ENCODE measurements around the gene SPATA24. TPM values are rescaled to one million over a fixed set of nuclear protein-coding genes. Genes with fewer than 3 reads are reported as not detected.

SPATA24 gene
- total and polyA plus RNA-seq, 2 experiments from 2014 or later = 16.0 to 20.6 TPM

DNA sequence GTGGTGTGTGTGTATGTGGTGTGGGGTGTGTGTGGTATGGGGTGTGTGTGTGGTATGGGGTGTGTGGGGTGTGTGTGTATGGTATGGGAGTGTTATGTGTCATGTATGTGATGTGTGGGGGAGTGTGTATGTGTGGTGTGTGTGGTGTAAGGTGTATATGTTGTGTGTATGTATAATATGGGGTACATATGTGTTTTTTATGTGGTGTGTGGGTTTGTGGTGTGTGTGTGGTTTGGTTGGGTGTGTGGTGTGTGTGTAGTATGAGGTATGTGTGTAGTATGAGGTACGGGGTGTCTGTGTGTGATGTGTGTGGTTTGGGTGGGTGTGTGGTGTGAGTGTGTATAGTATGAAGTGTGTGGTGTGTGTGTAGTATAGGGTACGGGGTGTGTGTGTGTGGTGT lies 47.3 kb upstream of the SPATA24 start:
- Histone ChIP-seq H3K4me3 (no peak overlapping the region), H3K79me2 (replicated peaks; ENCODE audit: insufficient read depth) (no peaks in the 10 kb centered on the region), H3K36me3 (ENCODE audit: insufficient read depth) (no peaks in the 10 kb centered on the region), H2AFZ (no peak overlapping the region), H3K9me2 (ENCODE audit: insufficient read depth) (no peaks in the 10 kb centered on the region), H3K4me1 (ENCODE audit: insufficient read depth) (no peaks in the 10 kb centered on the region), H3K4me2 (no peak overlapping the region), H3K27me3 (ENCODE audit: insufficient read depth) (no peaks in the 10 kb centered on the region), H3K27ac (ENCODE audit: low read depth) (no peak overlapping the region), H3F3A (replicated peaks; ENCODE audit: low read depth) (no peaks in the 10 kb centered on the region), H4K20me1 (replicated peaks; ENCODE audit: insufficient read depth) (no peaks in the 10 kb centered on the region)
- H3K27me3 Mint-ChIP-seq (ENCODE audit: insufficient read depth, low read depth, poor library complexity) = peaks cover 5% of the 10 kb centered on the region
- DNase-seq (ENCODE audit: low spot score) (no peak), ATAC-seq (no peak)
- no peaks in the 10 kb centered on the region for H3K9me3 Mint-ChIP-seq
- TF ChIP-seq CREB1 (CRISPR knock-in tag; IDR thresholded peaks at IDR 0.05; ENCODE audit: low read depth) = no peak
- TF ChIP-seq POLR2AphosphoS5 (IDR thresholded peaks at IDR 0.05; ENCODE audit: low read depth) = no peak
- TF ChIP-seq, protein P1, sequence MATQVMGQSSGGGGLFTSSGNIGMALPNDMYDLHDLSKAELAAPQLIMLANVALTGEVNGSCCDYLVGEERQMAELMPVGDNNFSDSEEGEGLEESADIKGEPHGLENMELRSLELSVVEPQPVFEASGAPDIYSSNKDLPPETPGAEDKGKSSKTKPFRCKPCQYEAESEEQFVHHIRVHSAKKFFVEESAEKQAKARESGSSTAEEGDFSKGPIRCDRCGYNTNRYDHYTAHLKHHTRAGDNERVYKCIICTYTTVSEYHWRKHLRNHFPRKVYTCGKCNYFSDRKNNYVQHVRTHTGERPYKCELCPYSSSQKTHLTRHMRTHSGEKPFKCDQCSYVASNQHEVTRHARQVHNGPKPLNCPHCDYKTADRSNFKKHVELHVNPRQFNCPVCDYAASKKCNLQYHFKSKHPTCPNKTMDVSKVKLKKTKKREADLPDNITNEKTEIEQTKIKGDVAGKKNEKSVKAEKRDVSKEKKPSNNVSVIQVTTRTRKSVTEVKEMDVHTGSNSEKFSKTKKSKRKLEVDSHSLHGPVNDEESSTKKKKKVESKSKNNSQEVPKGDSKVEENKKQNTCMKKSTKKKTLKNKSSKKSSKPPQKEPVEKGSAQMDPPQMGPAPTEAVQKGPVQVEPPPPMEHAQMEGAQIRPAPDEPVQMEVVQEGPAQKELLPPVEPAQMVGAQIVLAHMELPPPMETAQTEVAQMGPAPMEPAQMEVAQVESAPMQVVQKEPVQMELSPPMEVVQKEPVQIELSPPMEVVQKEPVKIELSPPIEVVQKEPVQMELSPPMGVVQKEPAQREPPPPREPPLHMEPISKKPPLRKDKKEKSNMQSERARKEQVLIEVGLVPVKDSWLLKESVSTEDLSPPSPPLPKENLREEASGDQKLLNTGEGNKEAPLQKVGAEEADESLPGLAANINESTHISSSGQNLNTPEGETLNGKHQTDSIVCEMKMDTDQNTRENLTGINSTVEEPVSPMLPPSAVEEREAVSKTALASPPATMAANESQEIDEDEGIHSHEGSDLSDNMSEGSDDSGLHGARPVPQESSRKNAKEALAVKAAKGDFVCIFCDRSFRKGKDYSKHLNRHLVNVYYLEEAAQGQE (IDR thresholded peaks at IDR 0.05; ENCODE audit: unreplicated experiment) = no peak
- TF ChIP-seq STAT1 (IDR thresholded peaks at IDR 0.05; ENCODE audit: unreplicated experiment) = no peak
- TF ChIP-seq, protein P2, sequence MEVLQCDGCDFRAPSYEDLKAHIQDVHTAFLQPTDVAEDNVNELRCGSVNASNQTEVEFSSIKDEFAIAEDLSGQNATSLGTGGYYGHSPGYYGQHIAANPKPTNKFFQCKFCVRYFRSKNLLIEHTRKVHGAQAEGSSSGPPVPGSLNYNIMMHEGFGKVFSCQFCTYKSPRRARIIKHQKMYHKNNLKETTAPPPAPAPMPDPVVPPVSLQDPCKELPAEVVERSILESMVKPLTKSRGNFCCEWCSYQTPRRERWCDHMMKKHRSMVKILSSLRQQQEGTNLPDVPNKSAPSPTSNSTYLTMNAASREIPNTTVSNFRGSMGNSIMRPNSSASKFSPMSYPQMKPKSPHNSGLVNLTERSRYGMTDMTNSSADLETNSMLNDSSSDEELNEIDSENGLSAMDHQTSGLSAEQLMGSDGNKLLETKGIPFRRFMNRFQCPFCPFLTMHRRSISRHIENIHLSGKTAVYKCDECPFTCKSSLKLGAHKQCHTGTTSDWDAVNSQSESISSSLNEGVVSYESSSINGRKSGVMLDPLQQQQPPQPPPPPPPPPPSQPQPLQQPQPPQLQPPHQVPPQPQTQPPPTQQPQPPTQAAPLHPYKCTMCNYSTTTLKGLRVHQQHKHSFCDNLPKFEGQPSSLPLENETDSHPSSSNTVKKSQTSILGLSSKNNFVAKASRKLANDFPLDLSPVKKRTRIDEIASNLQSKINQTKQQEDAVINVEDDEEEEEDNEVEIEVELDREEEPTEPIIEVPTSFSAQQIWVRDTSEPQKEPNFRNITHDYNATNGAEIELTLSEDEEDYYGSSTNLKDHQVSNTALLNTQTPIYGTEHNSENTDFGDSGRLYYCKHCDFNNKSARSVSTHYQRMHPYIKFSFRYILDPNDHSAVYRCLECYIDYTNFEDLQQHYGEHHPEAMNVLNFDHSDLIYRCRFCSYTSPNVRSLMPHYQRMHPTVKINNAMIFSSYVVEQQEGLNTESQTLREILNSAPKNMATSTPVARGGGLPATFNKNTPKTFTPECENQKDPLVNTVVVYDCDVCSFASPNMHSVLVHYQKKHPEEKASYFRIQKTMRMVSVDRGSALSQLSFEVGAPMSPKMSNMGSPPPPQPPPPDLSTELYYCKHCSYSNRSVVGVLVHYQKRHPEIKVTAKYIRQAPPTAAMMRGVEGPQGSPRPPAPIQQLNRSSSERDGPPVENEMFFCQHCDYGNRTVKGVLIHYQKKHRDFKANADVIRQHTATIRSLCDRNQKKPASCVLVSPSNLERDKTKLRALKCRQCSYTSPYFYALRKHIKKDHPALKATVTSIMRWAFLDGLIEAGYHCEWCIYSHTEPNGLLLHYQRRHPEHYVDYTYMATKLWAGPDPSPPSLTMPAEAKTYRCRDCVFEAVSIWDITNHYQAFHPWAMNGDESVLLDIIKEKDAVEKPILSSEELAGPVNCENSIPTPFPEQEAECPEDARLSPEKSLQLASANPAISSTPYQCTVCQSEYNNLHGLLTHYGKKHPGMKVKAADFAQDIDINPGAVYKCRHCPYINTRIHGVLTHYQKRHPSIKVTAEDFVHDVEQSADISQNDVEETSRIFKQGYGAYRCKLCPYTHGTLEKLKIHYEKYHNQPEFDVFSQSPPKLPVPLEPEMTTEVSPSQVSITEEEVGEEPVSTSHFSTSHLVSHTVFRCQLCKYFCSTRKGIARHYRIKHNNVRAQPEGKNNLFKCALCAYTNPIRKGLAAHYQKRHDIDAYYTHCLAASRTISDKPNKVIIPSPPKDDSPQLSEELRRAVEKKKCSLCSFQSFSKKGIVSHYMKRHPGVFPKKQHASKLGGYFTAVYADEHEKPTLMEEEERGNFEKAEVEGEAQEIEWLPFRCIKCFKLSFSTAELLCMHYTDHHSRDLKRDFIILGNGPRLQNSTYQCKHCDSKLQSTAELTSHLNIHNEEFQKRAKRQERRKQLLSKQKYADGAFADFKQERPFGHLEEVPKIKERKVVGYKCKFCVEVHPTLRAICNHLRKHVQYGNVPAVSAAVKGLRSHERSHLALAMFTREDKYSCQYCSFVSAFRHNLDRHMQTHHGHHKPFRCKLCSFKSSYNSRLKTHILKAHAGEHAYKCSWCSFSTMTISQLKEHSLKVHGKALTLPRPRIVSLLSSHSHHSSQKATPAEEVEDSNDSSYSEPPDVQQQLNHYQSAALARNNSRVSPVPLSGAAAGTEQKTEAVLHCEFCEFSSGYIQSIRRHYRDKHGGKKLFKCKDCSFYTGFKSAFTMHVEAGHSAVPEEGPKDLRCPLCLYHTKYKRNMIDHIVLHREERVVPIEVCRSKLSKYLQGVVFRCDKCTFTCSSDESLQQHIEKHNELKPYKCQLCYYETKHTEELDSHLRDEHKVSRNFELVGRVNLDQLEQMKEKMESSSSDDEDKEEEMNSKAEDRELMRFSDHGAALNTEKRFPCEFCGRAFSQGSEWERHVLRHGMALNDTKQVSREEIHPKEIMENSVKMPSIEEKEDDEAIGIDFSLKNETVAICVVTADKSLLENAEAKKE (CRISPR knock-in tag; IDR thresholded peaks at IDR 0.05) = no peak
- no peak for TF ChIP-seq ZNF331 (CRISPR knock-in tag; IDR thresholded peaks at IDR 0.05; ENCODE audit: low read depth)
- no peak for TF ChIP-seq EZH2 (IDR thresholded peaks at IDR 0.05; ENCODE audit: low read depth, unreplicated experiment)
- TF ChIP-seq EZH2phosphoT487 (IDR thresholded peaks at IDR 0.05; ENCODE audit: unreplicated experiment) = no peak
- no peak for TF ChIP-seq JUNB (IDR thresholded peaks at IDR 0.05; ENCODE audit: unreplicated experiment)
- TF ChIP-seq, protein P3, sequence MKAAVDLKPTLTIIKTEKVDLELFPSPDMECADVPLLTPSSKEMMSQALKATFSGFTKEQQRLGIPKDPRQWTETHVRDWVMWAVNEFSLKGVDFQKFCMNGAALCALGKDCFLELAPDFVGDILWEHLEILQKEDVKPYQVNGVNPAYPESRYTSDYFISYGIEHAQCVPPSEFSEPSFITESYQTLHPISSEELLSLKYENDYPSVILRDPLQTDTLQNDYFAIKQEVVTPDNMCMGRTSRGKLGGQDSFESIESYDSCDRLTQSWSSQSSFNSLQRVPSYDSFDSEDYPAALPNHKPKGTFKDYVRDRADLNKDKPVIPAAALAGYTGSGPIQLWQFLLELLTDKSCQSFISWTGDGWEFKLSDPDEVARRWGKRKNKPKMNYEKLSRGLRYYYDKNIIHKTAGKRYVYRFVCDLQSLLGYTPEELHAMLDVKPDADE (IDR thresholded peaks at IDR 0.05) = no peak
- TF ChIP-seq NANOG (IDR thresholded peaks at IDR 0.05; ENCODE audit: borderline replicate concordance) = no peak
- no peak overlapping the region for H3K27ac Mint-ChIP-seq
- H3K4me1 Mint-ChIP-seq = no peaks in the 10 kb centered on the region; the same call in 1 of the 3 replicates
- no peaks in the 10 kb centered on the region; the same call in 2 of the 3 replicates for H3K36me3 Mint-ChIP-seq (ENCODE audit: low read depth)
- H3K4me3 Mint-ChIP-seq = no peak overlapping the region

Data from GM23338 (cell line).